ENCODE data around the gene NBAS.

DNA sequence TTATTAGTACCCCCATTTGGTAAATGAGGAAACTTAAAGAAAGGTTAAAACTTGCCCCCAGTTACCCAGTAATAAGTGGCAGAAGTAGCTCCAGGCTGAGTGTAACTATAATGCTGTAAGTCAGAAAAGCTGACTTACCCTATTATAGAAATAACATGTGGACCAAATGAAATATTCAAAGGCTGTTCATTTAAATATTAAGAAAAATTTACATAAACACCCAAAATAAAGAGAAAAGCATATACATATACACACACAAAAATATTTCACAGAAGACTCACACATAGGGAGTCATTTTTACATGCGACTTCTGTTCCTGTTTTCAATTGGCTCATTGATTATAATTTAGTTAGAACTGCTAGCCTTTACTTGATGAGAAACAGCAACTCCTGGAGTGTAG lies 189.1 kb downstream of the NBAS start:
- TF ChIP-seq, protein P1, sequence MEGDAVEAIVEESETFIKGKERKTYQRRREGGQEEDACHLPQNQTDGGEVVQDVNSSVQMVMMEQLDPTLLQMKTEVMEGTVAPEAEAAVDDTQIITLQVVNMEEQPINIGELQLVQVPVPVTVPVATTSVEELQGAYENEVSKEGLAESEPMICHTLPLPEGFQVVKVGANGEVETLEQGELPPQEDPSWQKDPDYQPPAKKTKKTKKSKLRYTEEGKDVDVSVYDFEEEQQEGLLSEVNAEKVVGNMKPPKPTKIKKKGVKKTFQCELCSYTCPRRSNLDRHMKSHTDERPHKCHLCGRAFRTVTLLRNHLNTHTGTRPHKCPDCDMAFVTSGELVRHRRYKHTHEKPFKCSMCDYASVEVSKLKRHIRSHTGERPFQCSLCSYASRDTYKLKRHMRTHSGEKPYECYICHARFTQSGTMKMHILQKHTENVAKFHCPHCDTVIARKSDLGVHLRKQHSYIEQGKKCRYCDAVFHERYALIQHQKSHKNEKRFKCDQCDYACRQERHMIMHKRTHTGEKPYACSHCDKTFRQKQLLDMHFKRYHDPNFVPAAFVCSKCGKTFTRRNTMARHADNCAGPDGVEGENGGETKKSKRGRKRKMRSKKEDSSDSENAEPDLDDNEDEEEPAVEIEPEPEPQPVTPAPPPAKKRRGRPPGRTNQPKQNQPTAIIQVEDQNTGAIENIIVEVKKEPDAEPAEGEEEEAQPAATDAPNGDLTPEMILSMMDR (IDR thresholded peaks at IDR 0.05; ENCODE audit: low read length) = no peak
- TF ChIP-seq EZH2 (IDR thresholded peaks at IDR 0.05; ENCODE audit: borderline replicate concordance, low read length) = no peak

All from OCI-LY1 (cell line).